Tibial nerve (tissue), 4 donors: ENCODE results near the gene EBF3. TPM values are rescaled to one million over a fixed set of nuclear protein-coding genes. Genes with fewer than 3 reads are reported as not detected.

Experiments used
- DNase-seq, 2 donors: peaks; one replicate each; pipeline ENCODE4 v3.0.0-alpha.2; 2019; ENCODE audit warnings: low spot score in 2 of 2
- H3K27ac ChIP-seq, 4 donors: fragments of 200-600 bp; sonication (generic) in 3 of 4; one replicate each; pipeline ENCODE4 v1.5.1; 2017 to 2019; ENCODE audit warnings: mild to moderate bottlenecking in 1 of 4
- H3K27me3 ChIP-seq, 2 donors: fragments of 200-600 bp; sonication (generic) in 1 of 2; one replicate each; pipeline versions ENCODE4 v1.5.1 to v1.6.0; 2017 to 2019
- H3K36me3 ChIP-seq, 3 donors: fragments of 200-600 bp; sonication (generic); one replicate each; pipeline ENCODE4 v1.5.1; 2018 to 2019
- H3K4me1 ChIP-seq, 4 donors: fragments of 200-600 bp; sonication (generic) in 3 of 4; one replicate each; pipeline ENCODE4 v1.5.1; 2017 to 2019
- H3K4me3 ChIP-seq, 4 donors: fragments of 200-600 bp; sonication (generic) in 3 of 4; one replicate each; pipeline ENCODE4 v1.5.1; 2017 to 2019; ENCODE audit warnings: mild to moderate bottlenecking in 1 of 4, moderate library complexity in 1 of 4
- H3K9me3 ChIP-seq, 4 donors: fragments of 200-600 bp; sonication (generic) in 3 of 4; one replicate each; pipeline ENCODE4 v1.5.1; 2017 to 2019
- CTCF ChIP-seq, 5 experiments: fragments of 200-600 bp in 3 of 5; fragments of 450-650 bp in 2 of 5; sonication (generic) in 3 of 5; IDR thresholded peaks; one replicate each; pipeline ENCODE4 v1.5.1; 2016 to 2019; ENCODE audit warnings: antibody characterized with exemption in 5 of 5, mild to moderate bottlenecking in 3 of 5, moderate library complexity in 2 of 5
- EP300 ChIP-seq, 2 donors: sonication (generic); formaldehyde crosslinking; IDR thresholded peaks; one replicate each; pipeline ENCODE4 v1.6.1; 2017; ENCODE audit warnings: antibody characterized with exemption in 2 of 2, mild to moderate bottlenecking in 1 of 2
- POLR2A ChIP-seq, 2 donors: fragments of 450-650 bp; IDR thresholded peaks; one replicate each; pipeline ENCODE4 v1.6.1; 2017; ENCODE audit warnings: antibody characterized with exemption in 2 of 2, mild to moderate bottlenecking in 2 of 2, moderate library complexity in 2 of 2
- WGBS, 2 donors: methylation state at CpG; one replicate each; pipeline ENCODE4 v1.1.5; 2018; 5-methylcytosine and 5-hydroxymethylcytosine counted together
- total RNA-seq, 4 donors: library from RNA; depleted of rRNA; stranded (reverse); fragments of >200 nt; gene quantifications; one replicate each; pipeline ENCODE4 v1.1.0, GENCODE V29; 2016

EBF3 gene
- total RNA-seq, 4 donors from 2014 or later, result 27.3 to 41.0 (median 31.2) TPM

- peak overlapping the region; percentile 38 to 86 (median 72) for H3K27ac ChIP-seq
- no peaks in the 10 kb centered on the region for H3K36me3 ChIP-seq
- WGBS, 2 donors, result 56 to 57% methylated on average over 14 of the region's 14 CpGs
- no peaks in the 10 kb centered on the region for H3K9me3 ChIP-seq
- peak in 1 of 2 donors; percentile 14 for DNase-seq
- H3K27me3 ChIP-seq, result no peaks in the 10 kb centered on the region
- no peak overlapping the region for H3K4me3 ChIP-seq
- H3K4me1 ChIP-seq, result peaks cover 0 to 84% (median 10%) of the 10 kb centered on the region in 4 donors
- TF ChIP-seq EP300 (IDR thresholded peaks at IDR 0.05), result no peak
These were observed 17.2 kb downstream of the EBF3 start for GRCh38 chr10:129946859-129947258.

- H3K4me1 ChIP-seq, result peaks cover 0 to 84% (median 10%) of the 10 kb centered on the region in 4 donors
- TF ChIP-seq POLR2A (IDR thresholded peaks at IDR 0.05) (peak in 1 of 2 donors; percentile 62), CTCF (IDR thresholded peaks at IDR 0.05) (no peak), EP300 (IDR thresholded peaks at IDR 0.05) (peak; percentile 47 to 72)
- peak overlapping the region; percentile 38 to 86 (median 72) for H3K27ac ChIP-seq
- 25 to 26% methylated on average over 26 of the region's 26 CpGs for WGBS, 2 donors
- no peaks in the 10 kb centered on the region for H3K36me3 ChIP-seq
- no peaks in the 10 kb centered on the region for H3K27me3 ChIP-seq
- peak overlapping the region in 1 of 4 donors; percentile 17 for H3K4me3 ChIP-seq
- no peaks in the 10 kb centered on the region for H3K9me3 ChIP-seq
- peak in 1 of 2 donors; percentile 19 for DNase-seq
These were observed 17.9 kb downstream of the EBF3 start for GRCh38 chr10:129945941-129946760.

- Histone ChIP-seq H3K36me3 (no peaks in the 10 kb centered on the region), H3K27me3 (no peaks in the 10 kb centered on the region), H3K4me1 (peaks cover 0 to 84% (median 10%) of the 10 kb centered on the region in 4 donors), H3K27ac (peak overlapping the region; percentile 38 to 86 (median 72)), H3K4me3 (no peak overlapping the region), H3K9me3 (no peaks in the 10 kb centered on the region)
- 73 to 80% methylated on average over 8 of the region's 8 CpGs for WGBS, 2 donors
- peak in 1 of 2 donors; percentile 9 for DNase-seq
- TF ChIP-seq EP300 (IDR thresholded peaks at IDR 0.05) (no peak), CTCF (IDR thresholded peaks at IDR 0.05) (no peak)
These were observed 18.5 kb downstream of the EBF3 start for GRCh38 chr10:129945526-129945925.

GRCh38 chr10:129945064-129945463, 19.0 kb downstream of the EBF3 start:
- no peak for DNase-seq
- Histone ChIP-seq H3K4me1 (peaks cover 0 to 84% (median 10%) of the 10 kb centered on the region in 4 donors), H3K4me3 (no peak overlapping the region), H3K27ac (peak overlapping the region; percentile 38 to 86 (median 72)), H3K36me3 (no peaks in the 10 kb centered on the region), H3K27me3 (no peaks in the 10 kb centered on the region), H3K9me3 (no peaks in the 10 kb centered on the region)
- 70 to 80% methylated on average over 6 of the region's 6 CpGs for WGBS, 2 donors
- TF ChIP-seq EP300 (IDR thresholded peaks at IDR 0.05), result no peak
- TF ChIP-seq POLR2A (IDR thresholded peaks at IDR 0.05), result no peak
- TF ChIP-seq CTCF (IDR thresholded peaks at IDR 0.05), result no peak

- DNase-seq, result no peak
- Histone ChIP-seq H3K36me3 (no peaks in the 10 kb centered on the region), H3K4me1 (peaks cover 0 to 84% (median 9%) of the 10 kb centered on the region in 4 donors), H3K27ac (peak overlapping the region in 2 of 4 donors; percentile 80 to 86), H3K4me3 (no peak overlapping the region), H3K9me3 (no peaks in the 10 kb centered on the region), H3K27me3 (no peaks in the 10 kb centered on the region)
- no peak for TF ChIP-seq CTCF (IDR thresholded peaks at IDR 0.05)
- TF ChIP-seq POLR2A (IDR thresholded peaks at IDR 0.05), result no peak
- TF ChIP-seq EP300 (IDR thresholded peaks at IDR 0.05), result no peak
- WGBS, 2 donors, result 83 to 86% methylated on average over 8 of the region's 8 CpGs
These were observed 19.6 kb downstream of the EBF3 start for GRCh38 chr10:129944456-129944855.
